AG10803 (cell line): ENCODE measurements around the gene LRRTM1.

Experiments
- DNase-seq: peaks from one replicate; pipeline ENCODE4 v3.0.0; 2010; ENCODE audit warnings: low read depth
- H3K4me3 ChIP-seq: 2 replicates; pipeline ENCODE4 v1.5.1; 2011; ENCODE audit warnings: mild to moderate bottlenecking, low read length, control low read depth
- TF ChIP-seq, protein P1 (sequence below): conservative IDR thresholded peaks from 2 replicates; pipeline ENCODE4 v1.5.1; 2011; ENCODE audit warnings: mild to moderate bottlenecking, low read length, control low read depth, inconsistent platforms

The LRRTM1 gene, protein sequence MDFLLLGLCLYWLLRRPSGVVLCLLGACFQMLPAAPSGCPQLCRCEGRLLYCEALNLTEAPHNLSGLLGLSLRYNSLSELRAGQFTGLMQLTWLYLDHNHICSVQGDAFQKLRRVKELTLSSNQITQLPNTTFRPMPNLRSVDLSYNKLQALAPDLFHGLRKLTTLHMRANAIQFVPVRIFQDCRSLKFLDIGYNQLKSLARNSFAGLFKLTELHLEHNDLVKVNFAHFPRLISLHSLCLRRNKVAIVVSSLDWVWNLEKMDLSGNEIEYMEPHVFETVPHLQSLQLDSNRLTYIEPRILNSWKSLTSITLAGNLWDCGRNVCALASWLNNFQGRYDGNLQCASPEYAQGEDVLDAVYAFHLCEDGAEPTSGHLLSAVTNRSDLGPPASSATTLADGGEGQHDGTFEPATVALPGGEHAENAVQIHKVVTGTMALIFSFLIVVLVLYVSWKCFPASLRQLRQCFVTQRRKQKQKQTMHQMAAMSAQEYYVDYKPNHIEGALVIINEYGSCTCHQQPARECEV

DNA sequence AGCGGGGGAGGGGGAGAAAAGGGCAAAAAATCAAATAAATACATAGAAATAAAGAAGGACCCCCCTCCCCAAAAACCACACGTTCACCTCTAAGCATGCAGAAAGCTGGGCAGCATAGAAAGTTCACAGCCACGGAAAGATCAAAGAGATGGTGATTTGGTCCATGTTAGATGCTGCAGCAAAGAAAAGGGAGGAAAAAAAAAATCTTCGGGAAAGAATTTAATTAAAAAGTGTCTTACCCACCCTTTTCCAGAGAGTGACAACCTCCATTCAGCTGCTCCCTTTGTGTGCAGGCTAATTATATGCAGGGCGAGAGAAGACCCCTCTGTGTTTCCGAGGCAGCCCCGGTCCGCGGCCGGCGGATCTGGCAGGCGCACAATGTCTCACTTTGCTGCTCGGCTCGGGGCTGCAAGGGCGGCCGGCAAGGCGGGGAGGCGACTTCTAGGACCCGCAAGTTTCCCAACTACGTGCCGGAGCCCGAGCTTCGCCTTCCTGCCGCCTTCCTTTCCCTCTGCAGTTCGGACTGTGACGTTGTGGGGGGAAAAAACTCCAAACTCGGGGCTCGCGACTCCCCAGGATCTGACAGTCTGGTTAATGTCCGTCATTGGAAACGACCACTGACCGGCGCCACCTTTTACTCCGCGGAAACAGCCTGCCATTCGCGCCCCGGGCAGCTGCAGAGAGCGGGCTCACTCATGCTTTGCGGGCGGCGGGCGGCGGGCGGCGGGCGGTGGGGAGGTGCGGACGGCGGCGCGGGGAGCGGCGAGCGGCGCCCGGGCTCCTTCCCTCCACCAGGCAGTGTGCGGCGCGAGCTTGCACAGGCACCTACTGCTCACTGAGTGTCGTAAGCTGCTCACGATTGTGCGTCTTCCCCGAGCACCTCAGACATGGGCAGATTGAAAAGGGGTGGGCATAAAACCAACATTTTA lies at the start of gene LRRTM1:
LRRTM1 (minus strand) TSS at position 844 of the 929 bp plus-strand sequence. CDS start 933 bp downstream, outside the sequence.
- TF ChIP-seq, protein P1, sequence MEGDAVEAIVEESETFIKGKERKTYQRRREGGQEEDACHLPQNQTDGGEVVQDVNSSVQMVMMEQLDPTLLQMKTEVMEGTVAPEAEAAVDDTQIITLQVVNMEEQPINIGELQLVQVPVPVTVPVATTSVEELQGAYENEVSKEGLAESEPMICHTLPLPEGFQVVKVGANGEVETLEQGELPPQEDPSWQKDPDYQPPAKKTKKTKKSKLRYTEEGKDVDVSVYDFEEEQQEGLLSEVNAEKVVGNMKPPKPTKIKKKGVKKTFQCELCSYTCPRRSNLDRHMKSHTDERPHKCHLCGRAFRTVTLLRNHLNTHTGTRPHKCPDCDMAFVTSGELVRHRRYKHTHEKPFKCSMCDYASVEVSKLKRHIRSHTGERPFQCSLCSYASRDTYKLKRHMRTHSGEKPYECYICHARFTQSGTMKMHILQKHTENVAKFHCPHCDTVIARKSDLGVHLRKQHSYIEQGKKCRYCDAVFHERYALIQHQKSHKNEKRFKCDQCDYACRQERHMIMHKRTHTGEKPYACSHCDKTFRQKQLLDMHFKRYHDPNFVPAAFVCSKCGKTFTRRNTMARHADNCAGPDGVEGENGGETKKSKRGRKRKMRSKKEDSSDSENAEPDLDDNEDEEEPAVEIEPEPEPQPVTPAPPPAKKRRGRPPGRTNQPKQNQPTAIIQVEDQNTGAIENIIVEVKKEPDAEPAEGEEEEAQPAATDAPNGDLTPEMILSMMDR: no peak
- H3K4me3 ChIP-seq: no peak within 1 kb of the TSS; the same call in 1 of the 2 replicates
- DNase-seq: no peak

DNA sequence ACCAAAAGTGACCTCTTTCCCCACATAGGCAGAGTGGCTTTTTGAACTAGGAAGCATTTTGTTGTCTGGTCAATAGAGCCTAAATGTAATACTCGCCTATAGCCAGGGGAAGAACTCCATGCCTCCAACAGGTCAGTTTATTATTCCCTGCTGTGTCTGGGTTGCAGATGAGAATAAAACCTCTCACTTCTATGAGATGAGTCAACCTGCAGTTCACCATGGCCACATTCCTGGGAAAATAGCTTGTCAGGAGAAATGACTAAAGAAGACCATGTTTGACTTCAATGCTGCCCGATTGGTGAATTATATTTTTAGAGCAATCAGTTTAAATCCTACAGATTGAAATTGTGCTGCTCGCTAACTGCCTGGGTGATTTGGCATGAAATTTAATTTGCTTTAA lies 46.7 kb upstream of the LRRTM1 start:
- TF ChIP-seq, protein P1: no peak
- DNase-seq: peak; percentile 8
- no peak overlapping the region for H3K4me3 ChIP-seq

DNA sequence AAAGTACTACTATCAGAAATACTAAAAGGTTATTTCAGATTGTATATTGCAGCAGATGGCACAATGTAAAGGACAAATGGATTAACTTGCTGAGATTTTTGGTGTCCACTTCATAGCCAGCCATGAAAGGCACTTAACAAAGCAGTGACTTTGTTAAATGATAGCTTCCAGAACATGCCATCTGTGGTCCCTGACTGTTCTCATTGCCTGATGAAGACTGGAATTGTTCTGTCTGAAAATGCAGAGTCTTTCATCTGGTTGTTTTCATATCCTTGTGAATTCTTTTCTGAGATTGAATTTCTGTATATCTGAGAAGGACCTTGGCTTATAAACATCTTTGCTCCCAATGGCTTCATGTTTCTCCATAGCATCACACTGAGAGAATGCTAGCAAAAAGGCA lies 44.4 kb upstream of the LRRTM1 start:
- TF ChIP-seq, protein P1: no peak
- H3K4me3 ChIP-seq: no peak overlapping the region
- no peak for DNase-seq

DNA sequence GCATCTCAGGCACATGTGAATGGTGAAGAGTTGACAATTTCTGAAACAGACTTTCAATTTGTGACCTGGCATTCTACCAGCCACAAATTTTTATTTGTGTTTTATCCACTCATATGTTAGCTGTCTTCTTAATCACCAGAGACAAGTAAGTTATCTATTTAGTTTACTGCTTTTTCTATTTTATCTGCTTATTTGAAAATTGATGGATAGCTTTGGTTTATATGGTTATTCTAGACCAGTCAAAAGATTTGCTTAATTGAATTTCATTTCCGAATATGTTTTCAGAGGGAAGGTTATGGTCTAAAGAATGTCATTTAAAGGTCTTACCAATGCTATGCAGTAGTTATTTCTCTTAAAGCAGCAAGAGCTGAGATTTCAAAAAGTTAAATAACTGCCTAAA lies 43.5 kb upstream of the LRRTM1 start:
- DNase-seq: no peak
- no peak overlapping the region for H3K4me3 ChIP-seq
- TF ChIP-seq, protein P1: no peak

DNA sequence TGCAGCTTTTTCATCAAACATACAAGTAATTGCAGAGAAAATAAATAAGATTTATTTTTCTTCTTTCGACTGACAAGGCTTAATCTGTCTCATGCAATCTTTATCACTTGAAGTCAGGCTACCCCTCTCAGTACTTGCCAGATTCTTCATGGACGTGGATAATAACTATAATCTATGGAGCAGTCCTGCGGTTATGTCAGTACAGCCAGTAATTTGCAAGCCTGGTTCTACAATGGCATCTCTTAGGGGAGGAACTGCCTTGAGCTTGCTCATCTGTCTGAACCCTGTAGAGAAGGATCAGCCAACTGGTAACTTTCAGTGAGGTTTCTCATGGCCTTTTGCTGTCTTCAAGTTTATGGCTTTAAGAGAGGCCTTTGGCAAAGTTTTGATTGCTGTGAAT lies 35.5 kb upstream of the LRRTM1 start:
- H3K4me3 ChIP-seq: no peak overlapping the region
- TF ChIP-seq, protein P1: no peak
- no peak for DNase-seq

DNA sequence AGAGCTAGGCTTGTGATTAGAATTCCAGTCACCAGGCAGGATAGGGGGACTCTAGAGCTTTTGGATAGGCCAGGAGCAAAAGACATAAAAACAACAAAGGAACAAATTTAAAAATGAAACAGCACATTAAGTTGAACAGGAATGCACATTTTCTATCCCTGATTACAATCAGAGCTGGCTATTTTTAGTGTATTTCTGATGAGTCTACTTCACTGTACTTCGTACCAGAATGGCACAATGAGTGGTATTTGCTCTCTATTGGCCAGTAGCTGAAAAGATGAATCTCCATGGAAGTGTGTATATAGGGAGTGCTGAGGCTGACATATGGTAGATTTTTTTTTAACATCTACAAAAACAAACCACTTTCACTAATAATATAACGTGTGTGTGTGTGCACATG lies 34.2 kb upstream of the LRRTM1 start:
- TF ChIP-seq, protein P1: no peak
- no peak for DNase-seq
- no peak overlapping the region for H3K4me3 ChIP-seq
